Endothelial cell of umbilical vein (primary cell): ENCODE results near the gene CELF2. TPM values are rescaled to one million over a fixed set of nuclear protein-coding genes. Genes with fewer than 3 reads are reported as not detected.
A peak's percentile ranks its signal among the peaks of the same experiment; 100 is the strongest.

ENCODE experiments used
- BruUV-seq: library from RNA; stranded (reverse); fragments of 400-500 nt; replicated peaks from 2 replicates; lab custom pipeline; 2021; lab: Mats Ljungman, UMichigan
- CTCF ChIA-PET: fragments of 300-600, 350-600 bp; sonication (Branson Sonifier 250); formaldehyde crosslinking; loops from one replicate; lab custom pipeline; 2021; ENCODE audit warnings: antibody characterized with exemption, inconsistent platforms; lab: Charles Lee
- POLR2A ChIA-PET: fragments of 300-600, 350-600 bp; sonication (Branson Sonifier 250); formaldehyde crosslinking; loops from one replicate; lab custom pipeline; 2021; ENCODE audit warnings: antibody characterized with exemption, inconsistent platforms; lab: Charles Lee
- DNase-seq: peaks from one replicate; pipeline ENCODE4 v3.0.0-alpha.2; 2011; ENCODE audit warnings: low read depth, low spot score
- FAIRE-seq: peaks from 2 replicates; lab custom pipeline; 2011; peaks lifted over from hg19 to GRCh38; lab: Jason Lieb, UNC
- H2AFZ ChIP-seq: 2 replicates; pipeline ENCODE4 v1.6.0; 2012; ENCODE audit warnings: low read depth, low read length, control low read depth, inconsistent platforms
- H3K27ac ChIP-seq: 2 replicates; pipeline ENCODE4 v1.5.1; 2011; ENCODE audit warnings: low read depth, mild to moderate bottlenecking, control low read depth, low read length, moderate library complexity; ENCODE audit not compliant: insufficient read depth
- H3K27me3 ChIP-seq, 2 experiments: 2 replicates each; pipeline versions ENCODE4 v1.6.0 to v1.6.1; 2011; ENCODE audit warnings: low read length in 2 of 2, mixed read lengths in 1 of 2; ENCODE audit not compliant: control insufficient read depth in 2 of 2, insufficient read depth in 2 of 2
- H3K36me3 ChIP-seq, 2 experiments: 2 replicates in 1 of 2; 3 replicates in 1 of 2; pipeline ENCODE4 v1.5.1; 2011; ENCODE audit warnings: low read length in 2 of 2, mild to moderate bottlenecking in 1 of 2, moderate library complexity in 1 of 2; ENCODE audit not compliant: control insufficient read depth in 2 of 2, insufficient read depth in 2 of 2; ENCODE audit errors: extremely low read depth in 1 of 2
- H3K4me1 ChIP-seq: 3 replicates; pipeline ENCODE4 v1.5.1; 2011; ENCODE audit warnings: mild to moderate bottlenecking, low read length; ENCODE audit not compliant: control insufficient read depth, insufficient read depth; ENCODE audit errors: extremely low read depth
- H3K4me2 ChIP-seq: 2 replicates; pipeline ENCODE4 v1.6.1; 2011; ENCODE audit warnings: low read length, control low read depth, mixed read lengths; ENCODE audit not compliant: insufficient read depth
- H3K4me3 ChIP-seq, 3 experiments: fragments of 200-600 bp in 1 of 3; sonication (generic), shearing (Covaris generic) in 1 of 3; replicated peaks in 1 of 3; 2 replicates each; pipeline ENCODE4 v1.5.1; 2011 to 2016; ENCODE audit warnings: control low read depth in 3 of 3, low read length in 3 of 3, mild to moderate bottlenecking in 2 of 3, inconsistent platforms in 1 of 3, low read depth in 1 of 3, moderate library complexity in 1 of 3; ENCODE audit not compliant: insufficient read depth in 1 of 3
- H3K79me2 ChIP-seq: 2 replicates; pipeline ENCODE4 v1.6.0; 2012; ENCODE audit warnings: low read length, inconsistent platforms; ENCODE audit not compliant: control insufficient read depth, insufficient read depth
- H3K9ac ChIP-seq: replicated peaks from 2 replicates; pipeline ENCODE3; 2011; ENCODE audit warnings: low read length, control low read depth; ENCODE audit not compliant: insufficient read depth; ENCODE audit errors: extremely low read depth
- H3K9me1 ChIP-seq: replicated peaks from 3 replicates; pipeline ENCODE4 v1.6.0; 2011; ENCODE audit warnings: mild to moderate bottlenecking, low read length; ENCODE audit not compliant: control insufficient read depth, insufficient read depth; ENCODE audit errors: extremely low read depth
- H3K9me3 ChIP-seq: replicated peaks from 2 replicates; pipeline ENCODE4 v1.5.1; 2012; ENCODE audit warnings: low read length, inconsistent platforms; ENCODE audit not compliant: control insufficient read depth, insufficient read depth
- H4K20me1 ChIP-seq: replicated peaks from 2 replicates; pipeline ENCODE3; 2011; ENCODE audit warnings: mild to moderate bottlenecking, low read length; ENCODE audit not compliant: control insufficient read depth, insufficient read depth; ENCODE audit errors: extremely low read depth
- CTCF ChIP-seq, 2 donors: IDR thresholded peaks; 1 replicate in 1 of 2; 2 replicates in 1 of 2; pipeline ENCODE4 v1.5.1; 2011; ENCODE audit warnings: low read length in 2 of 2, mild to moderate bottlenecking in 2 of 2, moderate library complexity in 2 of 2, control low read depth in 1 of 2, inconsistent platforms in 1 of 2, low read depth in 1 of 2; ENCODE audit not compliant: insufficient read depth in 1 of 2; ENCODE audit errors: extremely low read depth in 1 of 2
- EZH2 ChIP-seq: IDR thresholded peaks from 2 replicates; pipeline ENCODE4 v1.6.1; 2012; ENCODE audit warnings: borderline replicate concordance, low read depth, mild to moderate bottlenecking, moderate library complexity, low read length, inconsistent platforms; ENCODE audit not compliant: severe bottlenecking
- FOS ChIP-seq: IDR thresholded peaks from 2 replicates; pipeline ENCODE4 v1.6.1; 2011; ENCODE audit warnings: mild to moderate bottlenecking, low read length, moderate library complexity, borderline replicate concordance; ENCODE audit not compliant: insufficient read depth
- GATA2 ChIP-seq: IDR thresholded peaks from 2 replicates; pipeline ENCODE4 v1.7.0; 2011; ENCODE audit warnings: low read depth, mild to moderate bottlenecking, moderate library complexity, mixed read lengths, low read length; ENCODE audit not compliant: insufficient read length, insufficient read depth
- JUN ChIP-seq: IDR thresholded peaks from 2 replicates; pipeline ENCODE4 v1.6.1; 2011; ENCODE audit warnings: borderline replicate concordance, low read depth; ENCODE audit not compliant: insufficient read length, insufficient read depth
- MAX ChIP-seq: IDR thresholded peaks from 2 replicates; pipeline ENCODE4 v1.6.1; 2011; ENCODE audit not compliant: insufficient read depth, insufficient read length
- MYC ChIP-seq: IDR thresholded peaks from one replicate; pipeline ENCODE4 v1.6.1; 2011; ENCODE audit warnings: mild to moderate bottlenecking, low read depth, low read length
- POLR2A ChIP-seq: IDR thresholded peaks from 2 replicates; pipeline ENCODE4 v1.6.1; 2012; ENCODE audit warnings: low read depth, mild to moderate bottlenecking, control low read depth, low read length
- POLR2AphosphoS5 ChIP-seq: IDR thresholded peaks from 2 replicates; pipeline ENCODE4 v1.6.1; 2012; ENCODE audit warnings: low read depth, mild to moderate bottlenecking, control low read depth, low read length, moderate library complexity; ENCODE audit not compliant: insufficient read depth
- dilution Hi-C: fragments of 300-500 bp; cut with MboI; formaldehyde crosslinking; loops from one replicate; pipeline ENCODE4 v1.15.0; 2019; ENCODE audit warnings: low sequenced_read_pairs; ENCODE audit not compliant: extremely low pct_ligation_motif_present
- intact Hi-C: fragments of 100-400 bp; cut with micrococcal nuclease; formaldehyde crosslinking; loops from one replicate; pipeline ENCODE4 v1.10.0; 2022
- polyA plus RNA-seq, 4 experiments: library from polyadenylated mRNA; depleted of rRNA in 3 of 4; stranded (reverse) in 3 of 4; unstranded in 1 of 4; fragments of >200 nt; gene quantifications; 2 replicates each; pipeline versions ENCODE4 v1.2.1 to v1.2.3, GENCODE V29; 2011 to 2012; ENCODE audit warnings: missing spikeins in 1 of 4
- total RNA-seq: library from RNA; stranded (reverse); gene quantifications from 2 replicates; pipeline ENCODE4 v1.2.3, GENCODE V29; 2021

The CELF2 gene
- total and polyA plus RNA-seq, 2 donors (not counting 3 experiments of a cell fraction or from before 2014, with no cell fraction given): 21.6 to 42.6 TPM

DNA sequence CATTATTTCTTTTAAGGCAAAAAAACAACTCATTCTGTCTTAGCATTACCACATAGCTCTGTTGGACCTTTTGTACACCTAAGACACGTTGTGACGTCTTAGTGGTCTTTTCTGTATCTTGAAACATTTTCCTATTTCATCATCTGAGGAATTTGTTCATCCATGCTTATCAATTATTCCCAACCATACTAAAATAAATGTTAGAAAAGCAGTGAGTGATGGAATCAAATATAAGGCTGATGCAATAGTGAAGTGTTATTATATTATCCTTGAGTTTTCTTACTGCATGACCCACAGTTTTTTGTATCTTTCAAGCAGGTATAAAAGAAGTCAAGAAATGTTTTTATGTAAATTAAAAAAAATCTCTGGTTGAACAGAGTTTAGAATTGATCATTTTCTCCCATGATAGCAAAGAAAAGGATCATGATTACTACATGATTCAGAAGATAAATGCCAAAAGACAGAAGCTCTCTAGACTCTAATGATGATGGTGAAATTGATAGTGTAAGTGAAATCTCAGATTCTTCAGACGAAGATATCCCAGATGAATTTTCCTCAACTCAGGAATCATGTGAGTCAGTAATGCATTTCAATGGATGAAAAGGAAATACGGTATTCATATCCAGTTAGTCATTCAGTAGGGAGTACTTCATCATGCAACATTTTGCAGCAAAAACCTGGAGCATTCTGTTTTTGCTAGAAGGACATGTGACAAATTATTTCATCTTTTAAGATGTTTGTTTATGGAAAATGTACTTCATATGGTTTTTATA is 51.4 kb downstream of the CELF2 start:
- H3K27me3 ChIP-seq: no peaks in the 10 kb centered on the region
- H4K20me1 ChIP-seq: no peaks in the 10 kb centered on the region
- intact Hi-C loops (no loop called here), dilution Hi-C loops (no loop called here)
- no peak for FAIRE-seq
- no peak for DNase-seq
- no peaks in the 10 kb centered on the region for H3K36me3 ChIP-seq
- no peak overlapping the region for H3K9ac ChIP-seq
- POLR2A ChIA-PET: no interaction called here
- TF ChIP-seq FOS (peak; percentile 41), MAX (no peak)
- H3K4me1 ChIP-seq: no peaks in the 10 kb centered on the region
- no peak overlapping the region for H3K4me2 ChIP-seq
- CTCF ChIA-PET: no interaction called here
- no peak overlapping the region for H2AFZ ChIP-seq
- no TSS peak for BruUV-seq
- no peaks in the 10 kb centered on the region for H3K9me3 ChIP-seq
- H3K27ac ChIP-seq: no peak overlapping the region
- no peak overlapping the region for H3K4me3 ChIP-seq
- H3K79me2 ChIP-seq: no peaks in the 10 kb centered on the region
- H3K9me1 ChIP-seq: no peaks in the 10 kb centered on the region

DNA sequence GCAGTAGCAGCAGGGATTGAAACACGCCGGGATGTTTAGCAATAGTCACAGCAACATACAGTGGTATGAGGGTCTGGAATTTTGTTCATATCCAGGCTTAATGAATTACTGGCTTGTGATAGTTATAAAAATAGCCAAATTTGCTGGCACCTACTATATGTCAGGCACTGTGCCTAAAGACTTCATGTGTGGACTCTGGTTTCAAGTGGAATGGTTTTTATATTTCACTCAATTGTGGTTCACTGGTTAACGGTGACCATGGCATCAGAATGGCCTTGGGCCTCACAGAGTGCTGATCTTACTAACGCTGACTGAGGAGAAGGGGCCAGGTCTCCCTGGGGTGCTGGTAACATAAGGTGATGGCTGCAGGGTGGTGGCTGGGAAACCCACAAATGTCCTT is 55.7 kb downstream of the CELF2 start:
- Histone ChIP-seq H3K4me1 (no peaks in the 10 kb centered on the region), H3K4me3 (no peak overlapping the region), H3K9me1 (no peaks in the 10 kb centered on the region), H2AFZ (no peak overlapping the region), H3K9me3 (no peaks in the 10 kb centered on the region), H3K27ac (no peak overlapping the region), H4K20me1 (no peaks in the 10 kb centered on the region), H3K27me3 (no peaks in the 10 kb centered on the region), H3K9ac (no peak overlapping the region), H3K36me3 (no peaks in the 10 kb centered on the region), H3K4me2 (no peak overlapping the region), H3K79me2 (no peaks in the 10 kb centered on the region)
- dilution Hi-C loops: no loop called here
- TF ChIP-seq POLR2AphosphoS5 (no peak), CTCF (IDR thresholded peaks at IDR 0.05; ENCODE audit: extremely low read depth in 1 of 2, insufficient read depth in 1 of 2, low read depth in 1 of 2, low read length in 2 of 2) (no peak), GATA2 (no peak), POLR2A (no peak), MYC (no peak), FOS (no peak), EZH2 (no peak), MAX (no peak), JUN (no peak)
- no TSS peak for BruUV-seq
- POLR2A ChIA-PET: no interaction called here
- intact Hi-C loops: no loop called here
- CTCF ChIA-PET: no interaction called here
- FAIRE-seq (no peak), DNase-seq (no peak)
